ENCODE results near the gene KAZN. TPM values are rescaled to one million over a fixed set of nuclear protein-coding genes. Genes with fewer than 3 reads are reported as not detected.

KAZN gene
- total RNA-seq, 1 donor from 2014 or later: 40.6 TPM

DNA sequence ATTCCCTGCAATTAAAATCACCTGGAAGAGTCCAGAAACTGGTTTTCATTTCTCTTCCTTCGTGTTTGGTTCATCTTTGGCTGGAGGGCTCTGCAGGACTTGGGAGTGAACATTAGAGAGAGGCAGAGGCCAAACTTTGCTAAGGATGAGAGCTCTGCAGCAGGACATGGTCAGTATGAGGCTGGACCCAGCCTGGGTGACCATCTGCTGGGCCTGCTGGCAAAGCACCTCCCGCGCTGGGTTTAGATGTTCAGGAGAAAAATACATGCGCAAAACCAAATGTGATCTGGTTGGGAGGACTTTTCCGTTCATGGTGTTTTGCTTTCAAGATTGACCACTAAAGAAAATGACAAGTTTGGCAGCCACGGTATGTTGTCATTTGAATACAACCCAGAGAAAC is 15.9 kb downstream of the KAZN start:
- DNase-seq (ENCODE audit: low spot score): no peak

- DNase-seq (ENCODE audit: low spot score): no peak
Observed at GRCh38 chr1:14615549-14616218, 17.2 kb downstream of the KAZN start.

- no peak for DNase-seq (ENCODE audit: low spot score)
Observed at GRCh38 chr1:14616632-14617396, 18.3 kb downstream of the KAZN start.

DNA sequence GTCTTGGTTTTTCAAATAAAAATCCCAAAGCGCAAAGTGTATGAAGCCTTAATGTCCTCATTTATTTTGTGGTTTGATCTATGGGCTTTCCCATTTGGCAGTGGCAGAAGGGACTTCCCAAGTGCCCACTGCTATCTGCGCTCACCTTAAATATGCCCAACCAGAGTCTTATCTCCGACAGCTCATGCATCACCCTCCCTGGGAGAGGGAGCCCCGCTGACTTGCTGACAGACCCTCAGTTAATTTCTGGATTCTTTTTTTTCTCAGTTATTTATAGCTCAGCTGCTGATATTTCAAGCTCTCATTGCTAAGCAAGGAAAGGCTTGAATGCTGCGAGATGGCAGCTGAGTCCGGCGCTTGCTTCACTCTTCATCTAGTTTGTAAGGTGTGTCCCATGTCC is 19.3 kb downstream of the KAZN start:
- no peak for DNase-seq (ENCODE audit: low spot score)

DNA sequence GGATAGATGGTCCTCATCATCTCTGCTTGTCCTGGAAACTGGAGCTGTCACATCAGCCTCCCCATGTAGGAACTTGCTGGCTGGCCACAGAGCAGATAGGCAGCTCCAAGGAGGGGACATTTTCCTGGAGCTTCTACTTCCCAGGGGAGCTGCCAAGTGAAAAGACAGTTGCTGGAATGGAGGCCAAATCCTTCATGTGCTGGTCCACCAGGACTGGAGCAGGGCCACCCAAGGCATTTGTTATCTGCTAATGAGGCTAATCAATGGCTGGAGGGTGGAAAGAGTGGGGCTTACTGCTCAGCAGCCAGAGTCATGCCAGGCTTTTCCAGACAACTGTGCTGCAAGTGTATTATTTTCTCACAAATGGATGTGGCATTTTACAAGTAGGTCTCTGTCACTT is 22.5 kb downstream of the KAZN start:
- DNase-seq (ENCODE audit: low spot score): no peak

GRCh38 chr1:14623090-14623489 is 24.6 kb downstream of the KAZN start:
- DNase-seq (ENCODE audit: low spot score): no peak

DNA sequence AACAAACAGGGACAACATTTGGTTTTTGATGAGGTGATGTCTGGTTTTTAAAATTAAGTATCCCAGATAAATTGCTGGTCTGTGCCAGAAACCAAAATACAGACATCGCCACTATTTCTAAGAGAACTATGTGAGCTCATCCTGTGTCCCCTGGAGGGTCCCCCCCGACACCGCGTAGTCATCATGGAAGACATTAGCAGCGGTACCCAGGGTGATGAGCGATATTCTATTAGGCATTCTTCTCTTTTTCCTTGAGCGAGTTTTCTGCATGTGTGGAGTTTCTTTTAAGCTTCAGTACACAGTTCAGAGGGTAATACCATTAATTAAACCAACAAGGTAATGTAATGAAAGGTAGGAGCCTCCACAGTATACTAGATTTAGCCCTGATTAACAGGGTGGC is 26.5 kb downstream of the KAZN start:
- no peak for DNase-seq (ENCODE audit: low spot score)

GRCh38 chr1:14625572-14625971 is 27.1 kb downstream of the KAZN start:
- DNase-seq (ENCODE audit: low spot score): no peak

GRCh38 chr1:14625996-14626395 is 27.5 kb downstream of the KAZN start:
- DNase-seq (ENCODE audit: low spot score): no peak

GRCh38 chr1:14626869-14627607 is 28.6 kb downstream of the KAZN start:
- peak; percentile 52 for DNase-seq (ENCODE audit: low spot score)

GRCh38 chr1:14627608-14628489 is 29.4 kb downstream of the KAZN start:
- DNase-seq (ENCODE audit: low spot score): no peak

- no peak for DNase-seq (ENCODE audit: low spot score)
Observed at GRCh38 chr1:14629363-14630014, 31.0 kb downstream of the KAZN start.

DNA sequence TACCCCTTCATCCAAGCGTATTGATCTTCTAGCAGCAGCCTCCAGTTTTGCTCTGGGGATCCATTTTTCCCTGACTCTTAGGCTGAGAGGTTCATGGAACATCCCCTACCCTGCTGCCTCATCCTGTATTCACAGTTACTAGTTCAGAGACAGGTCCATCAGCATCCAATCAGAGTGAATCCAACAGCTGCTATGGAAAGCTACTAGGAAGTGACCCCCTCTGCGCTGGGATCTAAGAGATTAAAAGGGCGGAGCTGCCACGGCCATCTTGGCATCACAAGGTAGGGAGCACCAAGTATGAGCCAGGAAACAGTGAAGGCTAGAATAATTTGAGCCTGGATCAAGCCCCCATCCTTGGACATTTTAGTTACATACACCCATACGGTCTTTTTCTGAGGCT is 32.5 kb downstream of the KAZN start:
- no peak for DNase-seq (ENCODE audit: low spot score)

GRCh38 chr1:14631421-14631820 is 32.9 kb downstream of the KAZN start:
- no peak for DNase-seq (ENCODE audit: low spot score)

- DNase-seq (ENCODE audit: low spot score): no peak
Observed at GRCh38 chr1:14634486-14634885, 36.0 kb downstream of the KAZN start.

- no peak for DNase-seq (ENCODE audit: low spot score)
Observed at GRCh38 chr1:14635421-14635820, 36.9 kb downstream of the KAZN start.

GRCh38 chr1:14636897-14637632 is 38.6 kb downstream of the KAZN start:
- no peak for DNase-seq (ENCODE audit: low spot score)

DNA sequence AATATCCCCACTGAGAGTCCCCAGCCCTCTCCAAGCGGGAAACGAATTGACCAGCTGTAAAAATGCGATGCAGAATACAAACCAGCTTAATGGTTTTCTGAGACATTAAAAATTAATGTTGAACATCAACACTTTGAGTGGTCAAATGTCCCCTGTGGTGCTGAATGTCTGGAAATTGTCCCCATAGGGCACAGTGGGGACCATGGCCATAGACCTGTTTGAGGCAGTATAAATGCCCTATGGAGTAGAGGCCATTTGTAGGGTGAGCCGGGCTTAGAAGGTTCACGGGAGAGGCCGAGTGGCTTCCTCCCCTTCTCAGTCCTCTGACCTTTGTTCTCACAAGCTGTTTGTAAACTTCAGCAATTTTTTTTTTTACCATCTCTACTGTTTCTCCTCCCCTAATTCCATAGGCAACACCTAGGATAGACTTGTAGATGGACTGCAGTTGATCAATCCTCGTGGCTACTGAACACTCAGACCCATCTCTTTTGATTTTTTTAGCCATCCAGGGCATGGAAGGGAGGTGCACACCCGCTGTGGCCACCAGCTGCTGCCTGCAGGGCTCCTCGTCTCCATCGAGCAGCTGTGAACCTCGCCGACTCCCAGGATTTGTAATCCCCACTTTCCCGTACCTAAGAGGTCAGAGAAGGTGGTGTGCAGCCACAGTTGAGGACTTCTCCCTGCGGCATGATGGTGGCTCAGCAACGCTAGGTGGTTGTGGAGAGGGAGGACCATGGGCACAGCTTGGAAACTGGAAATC is 41.0 kb downstream of the KAZN start:
- DNase-seq (ENCODE audit: low spot score): no peak

DNA sequence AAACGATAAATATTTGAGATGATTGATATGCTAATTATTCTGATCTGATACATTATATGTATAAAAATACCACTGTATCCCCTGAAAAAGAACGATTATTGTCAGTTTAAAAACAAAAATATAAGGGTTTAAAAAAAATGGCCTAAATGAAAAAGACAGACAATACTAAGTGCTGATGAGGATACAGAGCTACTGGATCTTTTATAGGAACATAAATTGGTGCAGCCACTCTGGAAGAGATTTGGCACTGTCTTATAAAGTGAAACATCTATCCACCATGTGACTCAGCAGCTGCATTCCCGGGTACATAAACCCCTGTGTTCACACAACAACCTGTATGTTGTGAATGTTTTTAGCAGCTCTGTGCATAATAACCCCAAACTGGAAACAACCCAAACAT is 44.2 kb downstream of the KAZN start:
- no peak for DNase-seq (ENCODE audit: low spot score)

GRCh38 chr1:14646973-14647372 is 48.5 kb downstream of the KAZN start:
- DNase-seq (ENCODE audit: low spot score): no peak

Measured in ureter (tissue), 1 donor.